GM12878 (cell line): ENCODE measurements around the gene CPEB1. TPM values are rescaled to one million over a fixed set of nuclear protein-coding genes. Genes with fewer than 3 reads are reported as not detected.

ENCODE experiments used
- ATAC-seq: fragments of 200-7000 bp; cut with Tn5 transposase; 3 replicates; pipeline ENCODE4 v1.9.1; 2020; ENCODE audit warnings: mild to moderate bottlenecking, moderate library complexity
- BruUV-seq: library from RNA; stranded (reverse); fragments of 400-500 nt; replicated peaks from 2 replicates; lab custom pipeline; 2021; lab: Mats Ljungman, UMichigan
- CTCF ChIA-PET: fragments of 300-600 bp; sonication (Branson Sonifier 250); formaldehyde crosslinking; extraction: SDS; loops from one replicate; lab custom pipeline; 2021; ENCODE audit warnings: inconsistent platforms; lab: Yijun Ruan, JAX
- POLR2A ChIA-PET: fragments of 350-600 bp; formaldehyde crosslinking; extraction: SDS; loops from one replicate; lab custom pipeline; 2021; ENCODE audit warnings: inconsistent platforms; lab: Charles Lee
- RAD21 ChIA-PET: fragments of 300-600 bp; sonication (Branson Sonifier 250); formaldehyde crosslinking; loops from one replicate; lab custom pipeline; 2023; ENCODE audit warnings: antibody characterized with exemption; ENCODE audit not compliant: unreplicated experiment; lab: Charles Lee
- SMC1A ChIA-PET: fragments of 300-600 bp; sonication (Branson Sonifier 250); formaldehyde crosslinking; loops from one replicate; lab custom pipeline; 2023; ENCODE audit not compliant: unreplicated experiment, uncharacterized antibody; lab: Charles Lee
- DNase-seq: peaks from one replicate; pipeline ENCODE4 v3.0.0-alpha.2; 2011; ENCODE audit warnings: low read depth, low spot score
- FAIRE-seq: peaks from 3 replicates; lab custom pipeline; 2011; peaks lifted over from hg19 to GRCh38; lab: Jason Lieb, UNC
- H2AFZ ChIP-seq: 2 replicates; pipeline ENCODE4 v1.6.0; 2011; ENCODE audit warnings: low read depth, low read length, control low read depth; ENCODE audit not compliant: control insufficient read depth
- H3K27ac ChIP-seq: 2 replicates; pipeline ENCODE4 v1.5.1; 2011; ENCODE audit warnings: control low read depth; ENCODE audit not compliant: control insufficient read depth, insufficient read depth
- H3K27me3 ChIP-seq, 2 experiments: replicated peaks in 1 of 2; 2 replicates each; pipeline versions ENCODE4 v1.6.0 to v1.6.1; 2011; ENCODE audit warnings: low read length in 1 of 2; ENCODE audit not compliant: control insufficient read depth in 2 of 2, insufficient read depth in 2 of 2
- H3K36me3 ChIP-seq, 2 experiments: 2 replicates each; pipeline ENCODE4 v1.5.1; 2011; ENCODE audit warnings: low read length in 1 of 2; ENCODE audit not compliant: control insufficient read depth in 2 of 2, insufficient read depth in 2 of 2
- H3K4me1 ChIP-seq: 2 replicates; pipeline ENCODE4 v1.6.1; 2011; ENCODE audit warnings: mild to moderate bottlenecking, low read length, moderate library complexity, mixed read lengths; ENCODE audit not compliant: control insufficient read depth, insufficient read depth
- H3K4me2 ChIP-seq: 2 replicates; pipeline ENCODE4 v1.6.0; 2011; ENCODE audit warnings: control low read depth; ENCODE audit not compliant: control insufficient read depth, insufficient read depth
- H3K4me3 ChIP-seq: fragments of 200-600 bp; sonication (generic); 2 replicates; pipeline ENCODE4 v1.5.1; 2016
- H3K79me2 ChIP-seq: 2 replicates; pipeline ENCODE4 v1.6.0; 2011; ENCODE audit warnings: low read length; ENCODE audit not compliant: control insufficient read depth, insufficient read depth
- H3K9ac ChIP-seq: 2 replicates; pipeline ENCODE4 v1.8.0; 2011; ENCODE audit warnings: low read length, control low read depth, mixed read lengths; ENCODE audit not compliant: control insufficient read depth, insufficient read depth
- H3K9me3 ChIP-seq: replicated peaks from 3 replicates; pipeline ENCODE4 v1.5.1; 2011; ENCODE audit warnings: mild to moderate bottlenecking, low read length; ENCODE audit not compliant: control insufficient read depth, insufficient read depth
- H4K20me1 ChIP-seq: 2 replicates; pipeline ENCODE4 v1.6.0; 2011; ENCODE audit not compliant: control insufficient read depth, insufficient read depth
- ELK1 ChIP-seq: IDR thresholded peaks from 2 replicates; pipeline ENCODE4 v1.6.1; 2012; ENCODE audit warnings: low read depth, low read length, improper control_type of control experiment
- FOXM1 ChIP-seq: IDR thresholded peaks from 2 replicates; pipeline ENCODE4 v1.6.1; 2012; ENCODE audit warnings: low read depth, mild to moderate bottlenecking, inconsistent platforms, low read length, moderate library complexity
- IRF4 ChIP-seq: IDR thresholded peaks from 2 replicates; pipeline ENCODE4 v1.6.1; 2011; ENCODE audit warnings: low read depth, low read length
- JUNB ChIP-seq: IDR thresholded peaks from 2 replicates; pipeline ENCODE4 v1.6.1; 2016; ENCODE audit warnings: antibody characterized with exemption, mild to moderate bottlenecking
- MEF2A ChIP-seq: IDR thresholded peaks from 2 replicates; pipeline ENCODE4 v1.6.1; 2011; ENCODE audit warnings: low read depth, mild to moderate bottlenecking, low read length, moderate library complexity; ENCODE audit not compliant: insufficient read depth
- MXI1 ChIP-seq: fragments of 150-350 bp; IDR thresholded peaks from 2 replicates; pipeline ENCODE4 v1.6.1; 2011; ENCODE audit warnings: low read depth, mild to moderate bottlenecking, inconsistent platforms, low read length, improper control_type of control experiment
- NFIC ChIP-seq: IDR thresholded peaks from 2 replicates; pipeline ENCODE4 v1.6.1; 2012; ENCODE audit warnings: low read depth, mild to moderate bottlenecking, inconsistent platforms, low read length, moderate library complexity
- POLR2AphosphoS5 ChIP-seq: IDR thresholded peaks from 2 replicates; pipeline ENCODE4 v1.6.1; 2011; ENCODE audit warnings: mild to moderate bottlenecking, low read length, inconsistent platforms
- RAD51 ChIP-seq: fragments of 450-650 bp; IDR thresholded peaks from 2 replicates; pipeline ENCODE4 v1.6.1; 2016; ENCODE audit warnings: moderate library complexity, mild to moderate bottlenecking, inconsistent platforms
- RUNX3 ChIP-seq: IDR thresholded peaks from 2 replicates; pipeline ENCODE4 v1.6.1; 2012; ENCODE audit warnings: low read length, inconsistent platforms
- WGBS: methylation state at CpG from one replicate; pipeline ENCODE4 v1.1.6; 2016; ENCODE audit warnings: low lambda C conversion rate; ENCODE audit not compliant: insufficient replicate concordance, insufficient coverage; ENCODE audit errors: missing lambda C conversion rate; 5-methylcytosine and 5-hydroxymethylcytosine counted together
- in situ Hi-C: fragments of 300-500 bp; cut with MboI; formaldehyde crosslinking; loops from 9 replicates; pipeline ENCODE4 v1.14.3; 2018; ENCODE audit warnings: mixed read lengths
- intact Hi-C: fragments of 100-400 bp; cut with micrococcal nuclease; formaldehyde crosslinking; loops from one replicate; pipeline ENCODE4 v1.14.2; 2022; ENCODE audit not compliant: unreplicated experiment
- polyA plus RNA-seq, 11 experiments: library from polyadenylated mRNA; depleted of rRNA in 4 of 11; unstranded in 6 of 11; stranded (reverse) in 5 of 11; fragments of >200 nt; fragmentation: Nextera tagmentation in 4 of 11; fragmentation: Illumina TruSeq in 1 of 11; extraction: Ambion mirVana in 4 of 11; extraction: Trizol in 1 of 11; gene quantifications; 1 replicate in 1 of 11; 2 replicates in 10 of 11; pipeline versions ENCODE4 v1.2.1 to v1.2.3, GENCODE V29; 2011 to 2016; ENCODE audit warnings: inconsistent platforms in 2 of 11, missing spikeins in 2 of 11, low read depth in 1 of 11
- total RNA-seq, 4 experiments: library from RNA; depleted of rRNA in 3 of 4; stranded (reverse); fragments of >200 nt in 3 of 4; fragmentation: Illumina TruSeq in 1 of 4; extraction: Trizol in 1 of 4; gene quantifications; 2 replicates each; pipeline versions ENCODE4 v1.2.1 to v1.2.3, GENCODE V29; 2013 to 2021

CPEB1 gene
- total and polyA plus RNA-seq, 10 of the 15 experiments (the other 5 are each of a cell fraction or from before 2014, with no cell fraction given): 0.05 to 1.1 (median 0.46) TPM

- BruUV-seq: no TSS peak
- peak; percentile 85 for TF ChIP-seq JUNB
- 0 out of 2 replicates have a peak, but pooled peaks have one; percentile 10 for TF ChIP-seq MEF2A
- peak; percentile 72; the same call in 1 of the 2 replicates for TF ChIP-seq NFIC
- TF ChIP-seq FOXM1: peak; percentile 22; the same call in 1 of the 2 replicates
- no peak for TF ChIP-seq ELK1
- no peak for TF ChIP-seq MXI1
- TF ChIP-seq RAD51: no peak
- TF ChIP-seq IRF4: 0 out of 2 replicates have a peak, but pooled peaks have one; percentile 23
- TF ChIP-seq RUNX3: peak; percentile 60; the same call in 1 of the 2 replicates
- TF ChIP-seq POLR2AphosphoS5: peak; percentile 38; the same call in 1 of the 2 replicates
- Histone ChIP-seq H3K4me1 (0 out of 2 replicates have a peak, but pooled peaks cover 2% of the 10 kb centered on the region), H2AFZ (no peak overlapping the region), H3K27me3 (no peaks in the 10 kb centered on the region), H3K4me2 (peak overlapping the region; percentile 90), H3K79me2 (peaks cover 50% of the 10 kb centered on the region), H3K27ac (peak overlapping the region; percentile 43), H3K36me3 (peaks cover 26 to 44% of the 10 kb centered on the region in 2 experiments), H4K20me1 (peaks cover 14% of the 10 kb centered on the region), H3K4me3 (peak overlapping the region; percentile 99), H3K9me3 (no peaks in the 10 kb centered on the region), H3K9ac (peak overlapping the region; percentile 75; the same call in 1 of the 2 replicates)
- SMC1A ChIA-PET: interaction anchor here (1.4 to 1.5 kb wide), 3 partner anchors 16 to 463 kb away, joined by 3 to 5 read pairs (median 3); no protein-coding TSS in a partner anchor
- RAD21 ChIA-PET: no interaction called here
- POLR2A ChIA-PET: interaction anchor here (0.6 kb wide), 1 partner anchor 347 kb away, joined by 4 read pairs; no protein-coding TSS in a partner anchor
- intact Hi-C loops: loop anchor here (10.0 kb wide), 2 partner anchors 297 to 667 kb away; partner anchors contain the start of gene HDGFL3
- CTCF ChIA-PET: interaction anchor here (0.6 to 1.8 kb wide), 3 partner anchors 9 to 463 kb away, joined by 3 to 8 read pairs (median 8); no protein-coding TSS in a partner anchor
- FAIRE-seq (no peak), ATAC-seq (no peak), DNase-seq (no peak)
- in situ Hi-C loops: loop anchor here (5.0 kb wide), 1 partner anchor 450 kb away; the partner anchor contains the start of gene RAMAC
- WGBS: 8% methylated on average over 4 of the region's 4 CpGs
These were observed 109.7 kb downstream of the CPEB1 start for GRCh38 chr15:82537351-82537908.
